ENCODE results near the gene ZNF346.

DNA sequence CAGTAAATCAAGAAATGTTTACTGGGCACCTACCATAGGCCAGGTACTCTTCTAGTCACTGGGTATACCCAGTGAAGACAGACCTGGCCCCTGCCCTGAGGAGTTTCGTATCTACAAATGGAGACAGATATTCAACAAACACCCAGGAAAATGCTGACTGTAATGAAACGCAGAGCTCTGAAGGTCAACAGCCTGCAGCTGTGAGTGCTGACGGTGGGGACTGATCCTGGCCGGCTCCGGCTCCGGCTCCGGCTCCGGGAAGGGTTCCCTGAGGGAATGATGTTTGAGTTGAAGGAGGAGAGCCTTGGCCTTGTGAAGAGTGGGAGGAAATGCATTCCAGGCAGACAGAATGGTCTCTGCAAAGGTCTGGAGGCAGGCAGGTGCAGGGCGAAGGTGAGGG lies 87.3 kb downstream of the ZNF346 start:
- TF ChIP-seq, protein P1, sequence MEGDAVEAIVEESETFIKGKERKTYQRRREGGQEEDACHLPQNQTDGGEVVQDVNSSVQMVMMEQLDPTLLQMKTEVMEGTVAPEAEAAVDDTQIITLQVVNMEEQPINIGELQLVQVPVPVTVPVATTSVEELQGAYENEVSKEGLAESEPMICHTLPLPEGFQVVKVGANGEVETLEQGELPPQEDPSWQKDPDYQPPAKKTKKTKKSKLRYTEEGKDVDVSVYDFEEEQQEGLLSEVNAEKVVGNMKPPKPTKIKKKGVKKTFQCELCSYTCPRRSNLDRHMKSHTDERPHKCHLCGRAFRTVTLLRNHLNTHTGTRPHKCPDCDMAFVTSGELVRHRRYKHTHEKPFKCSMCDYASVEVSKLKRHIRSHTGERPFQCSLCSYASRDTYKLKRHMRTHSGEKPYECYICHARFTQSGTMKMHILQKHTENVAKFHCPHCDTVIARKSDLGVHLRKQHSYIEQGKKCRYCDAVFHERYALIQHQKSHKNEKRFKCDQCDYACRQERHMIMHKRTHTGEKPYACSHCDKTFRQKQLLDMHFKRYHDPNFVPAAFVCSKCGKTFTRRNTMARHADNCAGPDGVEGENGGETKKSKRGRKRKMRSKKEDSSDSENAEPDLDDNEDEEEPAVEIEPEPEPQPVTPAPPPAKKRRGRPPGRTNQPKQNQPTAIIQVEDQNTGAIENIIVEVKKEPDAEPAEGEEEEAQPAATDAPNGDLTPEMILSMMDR (IDR thresholded peaks at IDR 0.05; ENCODE audit: low read depth, low read length), result no peak
- no peak for TF ChIP-seq POLR2A (IDR thresholded peaks at IDR 0.05; ENCODE audit: extremely low read depth, insufficient read length)
